ENCODE results near the gene HIRA. TPM values are rescaled to one million over a fixed set of nuclear protein-coding genes. Genes with fewer than 3 reads are reported as not detected.

HIRA gene
- total and polyA plus RNA-seq, 2 experiments from 2014 or later: 9.4 to 58.3 TPM

- no peak for TF ChIP-seq REST (IDR thresholded peaks at IDR 0.05; ENCODE audit: unreplicated experiment)
- TF ChIP-seq, protein P1, sequence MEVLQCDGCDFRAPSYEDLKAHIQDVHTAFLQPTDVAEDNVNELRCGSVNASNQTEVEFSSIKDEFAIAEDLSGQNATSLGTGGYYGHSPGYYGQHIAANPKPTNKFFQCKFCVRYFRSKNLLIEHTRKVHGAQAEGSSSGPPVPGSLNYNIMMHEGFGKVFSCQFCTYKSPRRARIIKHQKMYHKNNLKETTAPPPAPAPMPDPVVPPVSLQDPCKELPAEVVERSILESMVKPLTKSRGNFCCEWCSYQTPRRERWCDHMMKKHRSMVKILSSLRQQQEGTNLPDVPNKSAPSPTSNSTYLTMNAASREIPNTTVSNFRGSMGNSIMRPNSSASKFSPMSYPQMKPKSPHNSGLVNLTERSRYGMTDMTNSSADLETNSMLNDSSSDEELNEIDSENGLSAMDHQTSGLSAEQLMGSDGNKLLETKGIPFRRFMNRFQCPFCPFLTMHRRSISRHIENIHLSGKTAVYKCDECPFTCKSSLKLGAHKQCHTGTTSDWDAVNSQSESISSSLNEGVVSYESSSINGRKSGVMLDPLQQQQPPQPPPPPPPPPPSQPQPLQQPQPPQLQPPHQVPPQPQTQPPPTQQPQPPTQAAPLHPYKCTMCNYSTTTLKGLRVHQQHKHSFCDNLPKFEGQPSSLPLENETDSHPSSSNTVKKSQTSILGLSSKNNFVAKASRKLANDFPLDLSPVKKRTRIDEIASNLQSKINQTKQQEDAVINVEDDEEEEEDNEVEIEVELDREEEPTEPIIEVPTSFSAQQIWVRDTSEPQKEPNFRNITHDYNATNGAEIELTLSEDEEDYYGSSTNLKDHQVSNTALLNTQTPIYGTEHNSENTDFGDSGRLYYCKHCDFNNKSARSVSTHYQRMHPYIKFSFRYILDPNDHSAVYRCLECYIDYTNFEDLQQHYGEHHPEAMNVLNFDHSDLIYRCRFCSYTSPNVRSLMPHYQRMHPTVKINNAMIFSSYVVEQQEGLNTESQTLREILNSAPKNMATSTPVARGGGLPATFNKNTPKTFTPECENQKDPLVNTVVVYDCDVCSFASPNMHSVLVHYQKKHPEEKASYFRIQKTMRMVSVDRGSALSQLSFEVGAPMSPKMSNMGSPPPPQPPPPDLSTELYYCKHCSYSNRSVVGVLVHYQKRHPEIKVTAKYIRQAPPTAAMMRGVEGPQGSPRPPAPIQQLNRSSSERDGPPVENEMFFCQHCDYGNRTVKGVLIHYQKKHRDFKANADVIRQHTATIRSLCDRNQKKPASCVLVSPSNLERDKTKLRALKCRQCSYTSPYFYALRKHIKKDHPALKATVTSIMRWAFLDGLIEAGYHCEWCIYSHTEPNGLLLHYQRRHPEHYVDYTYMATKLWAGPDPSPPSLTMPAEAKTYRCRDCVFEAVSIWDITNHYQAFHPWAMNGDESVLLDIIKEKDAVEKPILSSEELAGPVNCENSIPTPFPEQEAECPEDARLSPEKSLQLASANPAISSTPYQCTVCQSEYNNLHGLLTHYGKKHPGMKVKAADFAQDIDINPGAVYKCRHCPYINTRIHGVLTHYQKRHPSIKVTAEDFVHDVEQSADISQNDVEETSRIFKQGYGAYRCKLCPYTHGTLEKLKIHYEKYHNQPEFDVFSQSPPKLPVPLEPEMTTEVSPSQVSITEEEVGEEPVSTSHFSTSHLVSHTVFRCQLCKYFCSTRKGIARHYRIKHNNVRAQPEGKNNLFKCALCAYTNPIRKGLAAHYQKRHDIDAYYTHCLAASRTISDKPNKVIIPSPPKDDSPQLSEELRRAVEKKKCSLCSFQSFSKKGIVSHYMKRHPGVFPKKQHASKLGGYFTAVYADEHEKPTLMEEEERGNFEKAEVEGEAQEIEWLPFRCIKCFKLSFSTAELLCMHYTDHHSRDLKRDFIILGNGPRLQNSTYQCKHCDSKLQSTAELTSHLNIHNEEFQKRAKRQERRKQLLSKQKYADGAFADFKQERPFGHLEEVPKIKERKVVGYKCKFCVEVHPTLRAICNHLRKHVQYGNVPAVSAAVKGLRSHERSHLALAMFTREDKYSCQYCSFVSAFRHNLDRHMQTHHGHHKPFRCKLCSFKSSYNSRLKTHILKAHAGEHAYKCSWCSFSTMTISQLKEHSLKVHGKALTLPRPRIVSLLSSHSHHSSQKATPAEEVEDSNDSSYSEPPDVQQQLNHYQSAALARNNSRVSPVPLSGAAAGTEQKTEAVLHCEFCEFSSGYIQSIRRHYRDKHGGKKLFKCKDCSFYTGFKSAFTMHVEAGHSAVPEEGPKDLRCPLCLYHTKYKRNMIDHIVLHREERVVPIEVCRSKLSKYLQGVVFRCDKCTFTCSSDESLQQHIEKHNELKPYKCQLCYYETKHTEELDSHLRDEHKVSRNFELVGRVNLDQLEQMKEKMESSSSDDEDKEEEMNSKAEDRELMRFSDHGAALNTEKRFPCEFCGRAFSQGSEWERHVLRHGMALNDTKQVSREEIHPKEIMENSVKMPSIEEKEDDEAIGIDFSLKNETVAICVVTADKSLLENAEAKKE (CRISPR knock-in tag; IDR thresholded peaks at IDR 0.05): no peak
- no peak for TF ChIP-seq ZNF331 (CRISPR knock-in tag; IDR thresholded peaks at IDR 0.05; ENCODE audit: low read depth)
- TF ChIP-seq ETS1 (IDR thresholded peaks at IDR 0.05): no peak
- TF ChIP-seq JUNB (IDR thresholded peaks at IDR 0.05; ENCODE audit: unreplicated experiment): no peak
Measured at GRCh38 chr22:19420321-19420720, 11.2 kb downstream of the HIRA start (continued).
